HEK293T (cell line): ENCODE data around the gene KCNH6.

ENCODE experiments used
- ARNT ChIP-seq: fragments of 450-650 bp; IDR thresholded peaks from 2 replicates; pipeline ENCODE4 v1.6.1; 2017; ENCODE audit warnings: mild to moderate bottlenecking
- BHLHE40 ChIP-seq: fragments of 450-650 bp; IDR thresholded peaks from 2 replicates; pipeline ENCODE4 v1.6.1; 2016; ENCODE audit warnings: mild to moderate bottlenecking, moderate library complexity, borderline replicate concordance
- FOXA1 ChIP-seq: fragments of 450-650 bp; IDR thresholded peaks from 2 replicates; pipeline ENCODE4 v1.6.1; 2016; ENCODE audit warnings: mild to moderate bottlenecking
- FOXM1 ChIP-seq: fragments of 450-650 bp; IDR thresholded peaks from 2 replicates; pipeline ENCODE4 v1.6.1; 2017; ENCODE audit warnings: mild to moderate bottlenecking, borderline replicate concordance
- L3MBTL2 ChIP-seq: fragments of 450-650 bp; conservative IDR thresholded peaks from 2 replicates; pipeline ENCODE4 v1.6.1; 2016; ENCODE audit warnings: mild to moderate bottlenecking
- LEF1 ChIP-seq: fragments of 450-650 bp; IDR thresholded peaks from 2 replicates; pipeline ENCODE4 v1.6.1; 2017; ENCODE audit warnings: mild to moderate bottlenecking, borderline replicate concordance
- NFRKB ChIP-seq: fragments of 450-650 bp; IDR thresholded peaks from 2 replicates; pipeline ENCODE4 v1.6.1; 2016; ENCODE audit warnings: mild to moderate bottlenecking, moderate library complexity
- PKNOX1 ChIP-seq: fragments of 450-650 bp; IDR thresholded peaks from 2 replicates; pipeline ENCODE4 v1.6.1; 2016
- SP1 ChIP-seq: fragments of 450-650 bp; IDR thresholded peaks from 2 replicates; pipeline ENCODE4 v1.6.1; 2017
- ZNF384 ChIP-seq: fragments of 450-650 bp; IDR thresholded peaks from 2 replicates; pipeline ENCODE4 v1.6.1; 2016

DNA sequence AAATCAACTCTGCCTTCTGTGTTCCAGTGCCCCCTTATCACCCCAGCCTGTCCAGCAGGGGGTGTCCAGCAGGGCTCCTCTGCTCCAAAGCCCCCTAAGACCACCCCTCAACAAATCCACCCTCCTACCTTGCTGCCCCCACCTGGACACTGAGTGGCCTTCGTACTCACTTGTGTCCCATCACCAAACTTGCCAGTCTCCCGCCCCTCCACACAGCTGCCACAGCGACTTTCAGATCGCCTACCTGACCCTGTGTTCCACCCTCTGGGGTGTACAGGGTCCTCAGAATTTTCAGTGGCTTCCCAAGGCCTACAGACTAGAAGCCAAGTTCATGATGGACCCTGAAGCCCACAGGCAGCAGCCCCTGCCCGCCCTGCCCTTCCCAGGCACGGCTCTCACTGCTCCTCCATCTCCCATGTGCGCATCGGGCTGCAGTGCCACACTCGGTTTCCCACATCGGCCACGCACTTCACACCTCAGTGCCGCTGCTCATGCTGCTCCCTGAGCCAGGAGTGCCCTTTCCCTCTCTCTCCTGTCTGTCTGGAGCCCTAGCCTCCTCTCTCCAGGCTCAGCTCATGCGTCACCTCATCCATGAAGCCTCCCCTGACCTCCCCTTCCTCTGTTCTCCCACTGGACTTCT lies 11.8 kb downstream of the KCNH6 start:
- TF ChIP-seq BHLHE40 (no peak), SP1 (no peak), NFRKB (no peak), ARNT (no peak), PKNOX1 (no peak), FOXM1 (no peak), LEF1 (no peak), FOXA1 (no peak), ZNF384 (no peak), L3MBTL2 (no peak)
